HepG2 (cell line): ENCODE data around the gene NEDD8. TPM values are rescaled to one million over a fixed set of nuclear protein-coding genes. Genes with fewer than 3 reads are reported as not detected.
A peak's percentile ranks its signal among the peaks of the same experiment; 100 is the strongest.

ENCODE experiments used
- ARHGAP35 ChIP-seq: sonication (generic); formaldehyde crosslinking; IDR thresholded peaks from 2 replicates; pipeline ENCODE4 v1.9.0; 2022; ENCODE audit warnings: mild to moderate bottlenecking, inconsistent platforms, moderate library complexity, missing genetic modification reagents, borderline replicate concordance
- ASH2L ChIP-seq: fragments of 300-600, 200-600 bp; sonication (generic); IDR thresholded peaks from 2 replicates; pipeline ENCODE4 v1.7.0; 2017; ENCODE audit warnings: low read depth, mild to moderate bottlenecking, moderate library complexity, mixed read lengths, low read length; ENCODE audit not compliant: insufficient read length
- CEBPB ChIP-seq: IDR thresholded peaks from 2 replicates; pipeline ENCODE4 v1.6.1; 2011; ENCODE audit warnings: low read depth, low read length, improper control_type of control experiment, borderline replicate concordance
- CREB1 ChIP-seq, 2 experiments: fragments of 450-650 bp in 1 of 2; IDR thresholded peaks; 2 replicates each; pipeline ENCODE4 v1.6.1; 2016 to 2017; ENCODE audit warnings: control low read depth in 1 of 2, mild to moderate bottlenecking in 1 of 2, missing compliant biosample characterization in 1 of 2, missing genetic modification characterization in 1 of 2
- GLI4 ChIP-seq: sonication (generic); formaldehyde crosslinking; IDR thresholded peaks from 2 replicates; pipeline ENCODE4 v1.5.1; 2020; ENCODE audit warnings: missing genetic modification reagents, mild to moderate bottlenecking, moderate library complexity, borderline replicate concordance
- GRHL1 ChIP-seq: sonication (generic); formaldehyde crosslinking; conservative IDR thresholded peaks from 2 replicates; pipeline ENCODE4 v1.8.0; 2022; ENCODE audit warnings: missing genetic modification reagents
- JUND ChIP-seq: sonication (generic); formaldehyde crosslinking; IDR thresholded peaks from 2 replicates; pipeline ENCODE4 v1.8.0; 2022; ENCODE audit warnings: mild to moderate bottlenecking, missing genetic modification reagents
- KDM5A ChIP-seq: fragments of 200-600 bp; sonication (generic); IDR thresholded peaks from 2 replicates; pipeline ENCODE4 v1.7.0; 2018; ENCODE audit warnings: antibody characterized with exemption, mild to moderate bottlenecking, low read length, borderline replicate concordance
- MXI1 ChIP-seq: IDR thresholded peaks from 3 replicates; pipeline ENCODE4 v1.6.1; 2012; ENCODE audit warnings: low read depth, low read length, inconsistent platforms, borderline replicate concordance
- NKX3-1 ChIP-seq: sonication (generic); formaldehyde crosslinking; IDR thresholded peaks from 2 replicates; pipeline ENCODE4 v1.5.0; 2020; ENCODE audit warnings: missing genetic modification reagents
- RBAK ChIP-seq: sonication (generic); formaldehyde crosslinking; IDR thresholded peaks from 2 replicates; pipeline ENCODE4 v1.5.1; 2020; ENCODE audit warnings: mild to moderate bottlenecking, missing genetic modification reagents
- SMAD9 ChIP-seq: sonication (generic); formaldehyde crosslinking; IDR thresholded peaks from 2 replicates; pipeline ENCODE4 v1.5.1; 2020; ENCODE audit warnings: mild to moderate bottlenecking, missing genetic modification reagents
- ZMYM3 ChIP-seq: sonication (generic); formaldehyde crosslinking; IDR thresholded peaks from 2 replicates; pipeline ENCODE4 v1.5.1; 2020; ENCODE audit warnings: mild to moderate bottlenecking, missing genetic modification reagents
- ZNF777 ChIP-seq: sonication (generic); formaldehyde crosslinking; IDR thresholded peaks from 2 replicates; pipeline ENCODE4 v1.4.0; 2020; ENCODE audit warnings: missing genetic modification reagents
- ZZZ3 ChIP-seq: sonication (generic); formaldehyde crosslinking; IDR thresholded peaks from 2 replicates; pipeline ENCODE4 v1.4.0; 2020; ENCODE audit warnings: missing genetic modification reagents, mild to moderate bottlenecking, borderline replicate concordance
- polyA plus RNA-seq, 8 experiments: library from polyadenylated mRNA; depleted of rRNA in 3 of 8; stranded (reverse) in 7 of 8; unstranded in 1 of 8; fragments of >200 nt; fragmentation: Illumina TruSeq in 4 of 8; extraction: Trizol in 4 of 8; gene quantifications; 2 replicates each; pipeline versions ENCODE4 v1.2.1 to v1.2.3, GENCODE V29; 2011 to 2016; ENCODE audit warnings: low read depth in 4 of 8, missing spikeins in 1 of 8, mixed read lengths in 1 of 8; ENCODE audit not compliant: insufficient read depth in 1 of 8
- total RNA-seq, 5 experiments: library from RNA; depleted of rRNA; stranded (reverse); fragments of >200 nt; fragmentation: Illumina TruSeq; extraction: Trizol; gene quantifications; 2 replicates each; pipeline ENCODE4 v1.2.3, GENCODE V29; 2016; ENCODE audit warnings: low read depth in 1 of 5
- TF ChIP-seq, protein P1 (sequence below): sonication (generic); formaldehyde crosslinking; IDR thresholded peaks from 2 replicates; pipeline ENCODE4 v1.4.0; 2020; ENCODE audit warnings: missing genetic modification reagents
- TF ChIP-seq, protein P2 (sequence below): sonication (generic); formaldehyde crosslinking; IDR thresholded peaks from 2 replicates; pipeline ENCODE4 v1.4.0; 2020; ENCODE audit warnings: missing genetic modification reagents
- TF ChIP-seq, protein P3 (sequence below): sonication (generic); formaldehyde crosslinking; IDR thresholded peaks from 2 replicates; pipeline ENCODE4 v1.5.1; 2020; ENCODE audit warnings: missing genetic modification reagents, mild to moderate bottlenecking, borderline replicate concordance

Gene NEDD8
- total and polyA plus RNA-seq, 2 of the 13 experiments (the other 11 are each of a cell fraction or from before 2014, with no cell fraction given) = 535 to 713 TPM

- TF ChIP-seq GLI4 (CRISPR knock-in tag) (peak; percentile 99), ASH2L (peak; percentile 99), NKX3-1 (CRISPR knock-in tag) (peak; percentile 96), RBAK (peak; percentile 62), KDM5A (peak; percentile 92), GRHL1 (CRISPR knock-in tag) (no peak), ZMYM3 (CRISPR knock-in tag) (peak; percentile 76), MXI1 (peak; percentile 73; the same call in 2 of the 3 replicates), ZZZ3 (peak; percentile 99), JUND (peak; percentile 85), CREB1 (IDR thresholded peaks at IDR 0.05) (peak; percentile 91), CREB1 (CRISPR knock-in tag; IDR thresholded peaks at IDR 0.05) (no peak), ARHGAP35 (CRISPR knock-in tag) (peak; percentile 99), SMAD9 (CRISPR knock-in tag) (peak; percentile 99), ZNF777 (CRISPR knock-in tag) (peak; percentile 96), CEBPB (no peak)
- TF ChIP-seq, protein P1, sequence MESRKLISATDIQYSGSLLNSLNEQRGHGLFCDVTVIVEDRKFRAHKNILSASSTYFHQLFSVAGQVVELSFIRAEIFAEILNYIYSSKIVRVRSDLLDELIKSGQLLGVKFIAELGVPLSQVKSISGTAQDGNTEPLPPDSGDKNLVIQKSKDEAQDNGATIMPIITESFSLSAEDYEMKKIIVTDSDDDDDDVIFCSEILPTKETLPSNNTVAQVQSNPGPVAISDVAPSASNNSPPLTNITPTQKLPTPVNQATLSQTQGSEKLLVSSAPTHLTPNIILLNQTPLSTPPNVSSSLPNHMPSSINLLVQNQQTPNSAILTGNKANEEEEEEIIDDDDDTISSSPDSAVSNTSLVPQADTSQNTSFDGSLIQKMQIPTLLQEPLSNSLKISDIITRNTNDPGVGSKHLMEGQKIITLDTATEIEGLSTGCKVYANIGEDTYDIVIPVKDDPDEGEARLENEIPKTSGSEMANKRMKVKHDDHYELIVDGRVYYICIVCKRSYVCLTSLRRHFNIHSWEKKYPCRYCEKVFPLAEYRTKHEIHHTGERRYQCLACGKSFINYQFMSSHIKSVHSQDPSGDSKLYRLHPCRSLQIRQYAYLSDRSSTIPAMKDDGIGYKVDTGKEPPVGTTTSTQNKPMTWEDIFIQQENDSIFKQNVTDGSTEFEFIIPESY (CRISPR knock-in tag) = no peak; the same call in 1 of the 2 replicates
- TF ChIP-seq, protein P2, sequence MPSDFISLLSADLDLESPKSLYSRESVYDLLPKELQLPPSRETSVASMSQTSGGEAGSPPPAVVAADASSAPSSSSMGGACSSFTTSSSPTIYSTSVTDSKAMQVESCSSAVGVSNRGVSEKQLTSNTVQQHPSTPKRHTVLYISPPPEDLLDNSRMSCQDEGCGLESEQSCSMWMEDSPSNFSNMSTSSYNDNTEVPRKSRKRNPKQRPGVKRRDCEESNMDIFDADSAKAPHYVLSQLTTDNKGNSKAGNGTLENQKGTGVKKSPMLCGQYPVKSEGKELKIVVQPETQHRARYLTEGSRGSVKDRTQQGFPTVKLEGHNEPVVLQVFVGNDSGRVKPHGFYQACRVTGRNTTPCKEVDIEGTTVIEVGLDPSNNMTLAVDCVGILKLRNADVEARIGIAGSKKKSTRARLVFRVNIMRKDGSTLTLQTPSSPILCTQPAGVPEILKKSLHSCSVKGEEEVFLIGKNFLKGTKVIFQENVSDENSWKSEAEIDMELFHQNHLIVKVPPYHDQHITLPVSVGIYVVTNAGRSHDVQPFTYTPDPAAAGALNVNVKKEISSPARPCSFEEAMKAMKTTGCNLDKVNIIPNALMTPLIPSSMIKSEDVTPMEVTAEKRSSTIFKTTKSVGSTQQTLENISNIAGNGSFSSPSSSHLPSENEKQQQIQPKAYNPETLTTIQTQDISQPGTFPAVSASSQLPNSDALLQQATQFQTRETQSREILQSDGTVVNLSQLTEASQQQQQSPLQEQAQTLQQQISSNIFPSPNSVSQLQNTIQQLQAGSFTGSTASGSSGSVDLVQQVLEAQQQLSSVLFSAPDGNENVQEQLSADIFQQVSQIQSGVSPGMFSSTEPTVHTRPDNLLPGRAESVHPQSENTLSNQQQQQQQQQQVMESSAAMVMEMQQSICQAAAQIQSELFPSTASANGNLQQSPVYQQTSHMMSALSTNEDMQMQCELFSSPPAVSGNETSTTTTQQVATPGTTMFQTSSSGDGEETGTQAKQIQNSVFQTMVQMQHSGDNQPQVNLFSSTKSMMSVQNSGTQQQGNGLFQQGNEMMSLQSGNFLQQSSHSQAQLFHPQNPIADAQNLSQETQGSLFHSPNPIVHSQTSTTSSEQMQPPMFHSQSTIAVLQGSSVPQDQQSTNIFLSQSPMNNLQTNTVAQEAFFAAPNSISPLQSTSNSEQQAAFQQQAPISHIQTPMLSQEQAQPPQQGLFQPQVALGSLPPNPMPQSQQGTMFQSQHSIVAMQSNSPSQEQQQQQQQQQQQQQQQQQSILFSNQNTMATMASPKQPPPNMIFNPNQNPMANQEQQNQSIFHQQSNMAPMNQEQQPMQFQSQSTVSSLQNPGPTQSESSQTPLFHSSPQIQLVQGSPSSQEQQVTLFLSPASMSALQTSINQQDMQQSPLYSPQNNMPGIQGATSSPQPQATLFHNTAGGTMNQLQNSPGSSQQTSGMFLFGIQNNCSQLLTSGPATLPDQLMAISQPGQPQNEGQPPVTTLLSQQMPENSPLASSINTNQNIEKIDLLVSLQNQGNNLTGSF (CRISPR knock-in tag) = peak; percentile 93
- TF ChIP-seq, protein P3, sequence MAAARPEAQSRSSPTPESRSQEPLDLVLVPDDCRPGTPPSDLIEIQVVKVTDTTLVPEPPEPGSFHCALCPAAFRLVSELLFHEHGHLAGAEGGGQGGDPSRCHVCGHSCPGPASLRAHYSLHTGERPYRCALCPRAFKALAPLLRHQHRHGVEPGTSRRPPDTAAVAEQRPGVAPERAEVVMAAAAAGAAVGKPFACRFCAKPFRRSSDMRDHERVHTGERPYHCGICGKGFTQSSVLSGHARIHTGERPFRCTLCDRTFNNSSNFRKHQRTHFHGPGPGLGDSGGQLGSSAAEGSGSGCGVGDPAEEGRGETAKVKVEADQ = peak; percentile 100
These were observed 36.7 kb downstream of the NEDD8 start, which contains the start of gene TM9SF1 (continued) for GRCh38 chr14:24195186-24196070.
